Measurements from ENCODE around the gene MVB12B. TPM values are rescaled to one million over a fixed set of nuclear protein-coding genes. Genes with fewer than 3 reads are reported as not detected.

The MVB12B gene
- total and polyA plus RNA-seq, 2 donors from 2014 or later = 4.5 to 12.3 TPM

DNA sequence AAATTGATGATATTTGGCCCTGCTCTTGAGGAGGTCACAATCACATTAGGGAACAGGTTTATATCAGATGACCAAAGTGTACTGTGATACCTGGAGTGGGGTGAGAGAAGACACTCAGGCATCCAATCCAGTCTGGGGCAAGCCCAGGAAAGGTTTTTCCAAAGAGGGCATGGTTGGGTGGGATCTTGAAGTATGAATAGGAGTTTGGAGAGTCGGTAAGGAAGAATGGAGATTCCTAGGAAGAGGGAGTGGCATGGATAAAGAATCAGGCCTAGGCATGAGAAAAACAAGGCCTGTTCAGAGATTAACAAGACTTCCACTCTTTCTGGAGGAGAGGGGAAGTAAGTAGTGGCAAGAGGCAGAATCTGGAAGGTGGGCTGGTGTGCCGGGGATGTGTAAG is 91.1 kb downstream of the MVB12B start:
- no peak overlapping the region for H3K4me3 ChIP-seq (ENCODE audit: low read length in 3 of 3)
- H3K4me1 ChIP-seq (ENCODE audit: control insufficient read depth in 2 of 3, insufficient read depth in 2 of 3, low read depth in 1 of 3, low read length in 3 of 3) = no peaks in the 10 kb centered on the region
- no peak for FAIRE-seq
- H3K27me3 ChIP-seq (ENCODE audit: control insufficient read depth, insufficient read depth, low read length) = no peaks in the 10 kb centered on the region
- intact Hi-C loops (cut with DNase I) = no loop called here
- no peak overlapping the region for H3K27ac ChIP-seq (ENCODE audit: low read depth in 2 of 2, low read length in 2 of 2)
- no peaks in the 10 kb centered on the region for H3K36me3 ChIP-seq (ENCODE audit: control insufficient read depth in 2 of 3, insufficient read depth in 3 of 3, low read length in 3 of 3)
- H3K9me3 ChIP-seq (ENCODE audit: control insufficient read depth in 2 of 3, insufficient read depth in 1 of 3, low read length in 3 of 3) = no peaks in the 10 kb centered on the region
- TF ChIP-seq, protein P1, sequence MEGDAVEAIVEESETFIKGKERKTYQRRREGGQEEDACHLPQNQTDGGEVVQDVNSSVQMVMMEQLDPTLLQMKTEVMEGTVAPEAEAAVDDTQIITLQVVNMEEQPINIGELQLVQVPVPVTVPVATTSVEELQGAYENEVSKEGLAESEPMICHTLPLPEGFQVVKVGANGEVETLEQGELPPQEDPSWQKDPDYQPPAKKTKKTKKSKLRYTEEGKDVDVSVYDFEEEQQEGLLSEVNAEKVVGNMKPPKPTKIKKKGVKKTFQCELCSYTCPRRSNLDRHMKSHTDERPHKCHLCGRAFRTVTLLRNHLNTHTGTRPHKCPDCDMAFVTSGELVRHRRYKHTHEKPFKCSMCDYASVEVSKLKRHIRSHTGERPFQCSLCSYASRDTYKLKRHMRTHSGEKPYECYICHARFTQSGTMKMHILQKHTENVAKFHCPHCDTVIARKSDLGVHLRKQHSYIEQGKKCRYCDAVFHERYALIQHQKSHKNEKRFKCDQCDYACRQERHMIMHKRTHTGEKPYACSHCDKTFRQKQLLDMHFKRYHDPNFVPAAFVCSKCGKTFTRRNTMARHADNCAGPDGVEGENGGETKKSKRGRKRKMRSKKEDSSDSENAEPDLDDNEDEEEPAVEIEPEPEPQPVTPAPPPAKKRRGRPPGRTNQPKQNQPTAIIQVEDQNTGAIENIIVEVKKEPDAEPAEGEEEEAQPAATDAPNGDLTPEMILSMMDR (IDR thresholded peaks at IDR 0.05; ENCODE audit: borderline replicate concordance, extremely low read depth, insufficient read depth) = no peak
- H3K9ac ChIP-seq (ENCODE audit: low read length in 3 of 3) = no peak overlapping the region
- no peak for DNase-seq

DNA sequence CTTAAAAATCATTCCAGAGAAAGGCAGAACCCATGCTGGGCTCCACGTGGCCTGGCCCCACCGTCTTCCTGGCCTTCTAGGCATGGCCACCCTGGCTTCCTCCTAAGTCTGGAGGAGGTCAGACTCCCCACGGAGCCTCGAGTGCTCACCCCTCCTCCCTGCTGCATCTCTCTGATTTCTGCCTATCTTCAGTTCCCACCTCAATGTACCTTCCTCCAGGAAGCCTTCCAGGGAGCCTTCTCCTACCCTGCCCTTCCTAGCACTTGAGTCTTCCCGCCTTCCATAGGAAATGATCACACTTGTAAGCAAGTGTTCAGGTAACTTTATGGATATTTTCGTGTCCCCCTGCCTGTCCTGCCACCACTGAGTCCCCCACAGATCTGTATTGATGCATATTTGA is 92.0 kb downstream of the MVB12B start:
- Histone ChIP-seq H3K9ac (ENCODE audit: low read length in 3 of 3) (no peak overlapping the region), H3K36me3 (ENCODE audit: control insufficient read depth in 2 of 3, insufficient read depth in 3 of 3, low read length in 3 of 3) (no peaks in the 10 kb centered on the region), H3K9me3 (ENCODE audit: control insufficient read depth in 2 of 3, insufficient read depth in 1 of 3, low read length in 3 of 3) (no peaks in the 10 kb centered on the region), H3K4me1 (ENCODE audit: control insufficient read depth in 2 of 3, insufficient read depth in 2 of 3, low read depth in 1 of 3, low read length in 3 of 3) (no peaks in the 10 kb centered on the region), H3K27ac (ENCODE audit: low read depth in 2 of 2, low read length in 2 of 2) (no peak overlapping the region), H3K27me3 (ENCODE audit: control insufficient read depth, insufficient read depth, low read length) (no peaks in the 10 kb centered on the region), H3K4me3 (ENCODE audit: low read length in 3 of 3) (no peak overlapping the region)
- intact Hi-C loops (cut with DNase I) = no loop called here
- FAIRE-seq = no peak
- no peak for DNase-seq
- TF ChIP-seq, protein P1 (IDR thresholded peaks at IDR 0.05; ENCODE audit: borderline replicate concordance, extremely low read depth, insufficient read depth) = no peak

DNA sequence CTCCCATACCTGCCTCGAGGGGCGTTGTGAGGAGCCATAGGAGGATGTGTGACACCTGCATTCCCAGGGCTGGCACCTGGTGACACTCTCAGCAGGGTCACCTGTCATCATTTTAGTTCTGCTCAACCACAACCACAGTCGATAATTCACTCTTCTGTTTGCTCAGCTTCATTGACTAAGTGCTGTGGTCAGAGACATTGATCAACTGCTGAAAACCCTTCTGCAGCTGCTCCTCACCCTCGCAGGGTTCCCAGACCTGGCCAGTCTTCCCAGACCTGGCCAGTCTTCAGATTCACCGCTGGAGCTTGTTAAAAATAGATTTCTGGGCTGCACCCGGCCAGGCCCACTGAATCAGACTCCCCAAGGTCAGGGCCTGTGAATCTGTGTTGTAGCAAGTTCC is 92.8 kb downstream of the MVB12B start:
- intact Hi-C loops (cut with DNase I) = no loop called here
- DNase-seq = no peak

More for the DNA sequence above, 92.8 kb downstream of the MVB12B start:
- no peak overlapping the region for H3K27ac ChIP-seq (ENCODE audit: low read depth in 2 of 2, low read length in 2 of 2)
- H3K36me3 ChIP-seq (ENCODE audit: control insufficient read depth in 2 of 3, insufficient read depth in 3 of 3, low read length in 3 of 3) = peaks cover 3 to 4% (median 3%) of the 10 kb centered on the region in 3 donors
- no peak overlapping the region for H3K4me3 ChIP-seq (ENCODE audit: low read length in 3 of 3)
- no peaks in the 10 kb centered on the region for H3K9me3 ChIP-seq (ENCODE audit: control insufficient read depth in 2 of 3, insufficient read depth in 1 of 3, low read length in 3 of 3)
- TF ChIP-seq, protein P1 (IDR thresholded peaks at IDR 0.05; ENCODE audit: borderline replicate concordance, extremely low read depth, insufficient read depth) = no peak
- no peaks in the 10 kb centered on the region for H3K4me1 ChIP-seq (ENCODE audit: control insufficient read depth in 2 of 3, insufficient read depth in 2 of 3, low read depth in 1 of 3, low read length in 3 of 3)
- H3K27me3 ChIP-seq (ENCODE audit: control insufficient read depth, insufficient read depth, low read length) = no peaks in the 10 kb centered on the region
- no peak overlapping the region for H3K9ac ChIP-seq (ENCODE audit: low read length in 3 of 3)
- no peak for FAIRE-seq

Measured in kidney (tissue), 14 donors.